Gastroesophageal sphincter (tissue), 3 donors: ENCODE measurements around the gene FNBP1.

Experiments used
- EP300 ChIP-seq: sonication (generic); formaldehyde crosslinking; IDR thresholded peaks from one replicate; pipeline ENCODE4 v1.6.1; 2017; ENCODE audit warnings: antibody characterized with exemption, mild to moderate bottlenecking
- POLR2A ChIP-seq, 2 donors: fragments of 450-650 bp; IDR thresholded peaks; one replicate each; pipeline ENCODE4 v1.6.1; 2017; ENCODE audit warnings: antibody characterized with exemption in 2 of 2, mild to moderate bottlenecking in 2 of 2, moderate library complexity in 1 of 2
- POLR2AphosphoS5 ChIP-seq: sonication (generic); formaldehyde crosslinking; IDR thresholded peaks from one replicate; pipeline ENCODE4 v1.6.1; 2017; ENCODE audit warnings: antibody characterized with exemption
- TF ChIP-seq, protein P1 (sequence below), 4 experiments: fragments of 200-600 bp in 2 of 4; fragments of 450-650 bp in 2 of 4; sonication (generic) in 1 of 4; IDR thresholded peaks; one replicate each; pipeline ENCODE4 v1.5.1; 2017 to 2019; ENCODE audit warnings: antibody characterized with exemption in 4 of 4, mild to moderate bottlenecking in 2 of 4, moderate library complexity in 2 of 4

DNA sequence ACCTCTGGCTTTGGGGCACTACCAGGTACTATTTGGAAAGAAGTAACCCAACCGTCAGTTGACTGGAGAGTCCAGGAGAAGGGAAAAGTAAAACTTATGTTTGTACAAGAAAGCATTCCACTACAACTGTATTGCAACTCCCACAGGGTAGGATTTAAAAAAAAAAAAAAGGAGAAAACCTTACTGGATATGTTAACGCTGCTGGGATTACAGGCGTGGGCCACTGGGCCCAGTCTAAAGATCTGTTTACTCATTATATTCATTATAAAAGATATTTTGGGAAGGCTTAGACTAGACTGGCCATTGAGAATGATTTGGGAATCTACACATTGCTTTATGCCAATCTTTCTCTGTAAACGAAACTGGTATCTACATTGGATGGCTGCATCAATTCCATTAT lies 121.1 kb downstream of the FNBP1 start:
- TF ChIP-seq POLR2AphosphoS5 (no peak), EP300 (no peak), POLR2A (IDR thresholded peaks at IDR 0.05) (no peak)
- TF ChIP-seq, protein P1, sequence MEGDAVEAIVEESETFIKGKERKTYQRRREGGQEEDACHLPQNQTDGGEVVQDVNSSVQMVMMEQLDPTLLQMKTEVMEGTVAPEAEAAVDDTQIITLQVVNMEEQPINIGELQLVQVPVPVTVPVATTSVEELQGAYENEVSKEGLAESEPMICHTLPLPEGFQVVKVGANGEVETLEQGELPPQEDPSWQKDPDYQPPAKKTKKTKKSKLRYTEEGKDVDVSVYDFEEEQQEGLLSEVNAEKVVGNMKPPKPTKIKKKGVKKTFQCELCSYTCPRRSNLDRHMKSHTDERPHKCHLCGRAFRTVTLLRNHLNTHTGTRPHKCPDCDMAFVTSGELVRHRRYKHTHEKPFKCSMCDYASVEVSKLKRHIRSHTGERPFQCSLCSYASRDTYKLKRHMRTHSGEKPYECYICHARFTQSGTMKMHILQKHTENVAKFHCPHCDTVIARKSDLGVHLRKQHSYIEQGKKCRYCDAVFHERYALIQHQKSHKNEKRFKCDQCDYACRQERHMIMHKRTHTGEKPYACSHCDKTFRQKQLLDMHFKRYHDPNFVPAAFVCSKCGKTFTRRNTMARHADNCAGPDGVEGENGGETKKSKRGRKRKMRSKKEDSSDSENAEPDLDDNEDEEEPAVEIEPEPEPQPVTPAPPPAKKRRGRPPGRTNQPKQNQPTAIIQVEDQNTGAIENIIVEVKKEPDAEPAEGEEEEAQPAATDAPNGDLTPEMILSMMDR (IDR thresholded peaks at IDR 0.05): no peak
